ENCODE results near the gene BAIAP2L1. TPM values are rescaled to one million over a fixed set of nuclear protein-coding genes. Genes with fewer than 3 reads are reported as not detected.

Gene BAIAP2L1
- total RNA-seq, 1 experiment from 2014 or later, result 2.9 TPM

DNA sequence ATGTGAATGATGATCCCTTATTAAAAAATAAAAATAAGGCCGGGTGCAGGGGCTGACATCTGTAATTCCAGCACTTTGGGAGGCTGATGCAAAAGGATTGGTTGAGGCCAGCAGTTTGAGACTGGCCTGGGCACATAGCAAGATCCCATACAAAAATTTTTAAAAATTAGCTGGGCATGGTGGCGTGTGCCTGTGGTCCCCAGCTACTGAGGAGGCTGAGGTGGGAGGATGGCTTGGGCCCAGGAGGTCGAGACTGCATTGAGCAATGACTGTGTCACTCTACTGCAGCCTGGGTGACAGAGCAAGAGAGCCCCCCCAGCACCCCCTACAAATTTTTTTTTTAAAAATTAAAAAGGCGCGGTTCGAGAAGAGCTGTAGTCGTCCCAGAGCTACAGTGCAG is 120.6 kb downstream of the BAIAP2L1 start:
- no peak for DNase-seq (ENCODE audit: low read depth)

DNA sequence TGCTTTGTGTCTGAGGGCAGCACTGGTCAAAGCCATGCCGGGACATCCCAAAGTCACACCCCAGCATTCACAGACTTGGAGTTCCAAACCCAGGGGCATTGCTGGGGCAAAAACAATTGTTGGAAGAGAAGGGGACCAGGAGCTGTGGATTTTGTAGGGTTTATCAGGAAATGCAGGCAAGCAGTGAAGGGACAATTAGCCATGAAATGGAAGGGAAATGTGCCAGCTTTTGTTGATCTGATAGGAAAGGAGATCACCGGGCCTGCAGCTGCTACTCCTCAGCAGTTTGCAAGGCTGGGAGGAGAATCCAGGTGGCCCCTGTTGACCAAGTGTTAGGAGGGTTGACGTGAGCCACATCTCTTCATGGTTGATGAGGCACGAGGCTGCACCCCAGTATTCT is 122.0 kb downstream of the BAIAP2L1 start:
- DNase-seq (ENCODE audit: low read depth), result no peak

DNA sequence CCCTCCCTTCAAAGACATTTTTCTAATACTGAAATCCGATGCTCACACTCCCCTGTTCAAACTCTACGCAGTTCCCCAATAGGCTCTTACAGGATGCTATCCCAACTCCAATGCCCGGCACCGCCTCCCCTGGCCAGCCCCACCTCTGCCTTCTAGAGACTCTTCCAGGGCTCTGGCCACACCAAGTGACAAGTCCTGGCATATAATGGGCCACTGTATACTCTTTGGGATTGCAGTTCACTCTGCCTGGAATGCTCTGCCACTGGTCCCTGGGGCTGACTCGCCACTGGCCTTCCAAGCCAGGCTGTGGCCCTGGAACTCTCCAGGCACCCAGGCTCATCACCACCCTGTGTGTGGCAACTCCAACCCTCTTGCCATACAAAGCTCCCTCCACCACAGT is 122.5 kb downstream of the BAIAP2L1 start:
- no peak for DNase-seq (ENCODE audit: low read depth)

DNA sequence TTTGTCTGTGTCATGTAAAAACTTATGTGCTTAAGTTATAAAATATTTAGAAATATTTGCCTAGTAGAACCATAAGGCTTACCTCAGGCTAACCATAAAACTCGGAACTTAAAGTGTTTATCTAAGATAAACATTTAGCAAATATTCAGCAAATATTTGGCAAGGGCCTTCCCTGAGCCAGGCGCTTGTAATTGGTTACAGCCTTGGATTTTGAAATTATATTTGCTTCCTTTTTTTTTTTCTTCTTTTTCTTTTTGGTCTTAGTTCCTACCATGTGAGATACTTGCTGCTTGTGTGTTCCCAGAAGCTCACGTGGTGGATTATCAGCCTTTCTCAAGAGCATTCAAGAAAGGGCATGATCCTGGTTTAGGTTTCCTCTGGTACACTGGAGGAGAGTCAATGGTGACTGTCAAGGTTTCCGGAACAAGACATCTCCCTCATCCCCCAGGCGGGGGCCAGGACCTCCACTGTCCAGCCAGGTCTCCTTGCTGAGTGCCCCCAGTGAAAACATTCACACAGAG is 124.6 kb downstream of the BAIAP2L1 start:
- no peak for DNase-seq (ENCODE audit: low read depth)

DNA sequence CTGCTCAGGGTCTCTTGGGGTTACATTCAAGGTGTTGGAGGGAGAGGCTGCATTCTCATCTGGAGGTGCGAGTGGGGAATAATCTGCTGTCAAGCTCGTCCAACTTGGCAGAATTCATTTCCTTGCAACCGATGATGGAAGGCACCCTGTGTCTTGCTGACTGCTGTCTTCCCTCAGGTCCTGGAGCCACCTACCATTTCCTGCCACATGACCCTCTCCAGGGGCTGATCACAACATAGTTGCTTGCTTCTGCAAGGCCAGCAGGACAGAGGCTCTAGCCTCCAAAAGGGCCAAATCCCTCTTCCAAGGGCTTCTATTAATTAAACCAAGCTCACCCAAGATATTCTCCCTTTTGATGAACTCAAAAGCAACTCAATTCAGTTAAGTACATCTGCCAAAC is 133.6 kb downstream of the BAIAP2L1 start:
- no peak for DNase-seq (ENCODE audit: low read depth)

DNA sequence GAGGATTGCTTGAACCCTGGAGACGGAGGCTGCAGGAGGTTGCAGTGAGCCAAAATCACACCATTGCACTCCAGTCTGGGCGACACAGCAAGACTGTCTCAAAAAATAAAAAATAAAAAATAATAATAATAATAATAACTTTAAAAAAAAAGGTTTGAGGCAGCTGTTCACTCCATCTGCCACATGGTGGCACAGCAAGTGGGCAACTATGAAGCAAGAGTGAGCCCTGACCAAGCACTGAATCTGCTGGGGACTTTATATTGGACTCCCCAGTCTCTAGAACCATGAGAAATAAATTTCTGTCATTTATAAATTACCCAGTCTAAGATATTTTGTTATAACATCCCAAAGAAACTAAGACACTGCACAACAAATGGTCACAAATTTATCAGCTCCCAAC is 134.1 kb downstream of the BAIAP2L1 start:
- peak; percentile 59 for DNase-seq (ENCODE audit: low read depth)

DNA sequence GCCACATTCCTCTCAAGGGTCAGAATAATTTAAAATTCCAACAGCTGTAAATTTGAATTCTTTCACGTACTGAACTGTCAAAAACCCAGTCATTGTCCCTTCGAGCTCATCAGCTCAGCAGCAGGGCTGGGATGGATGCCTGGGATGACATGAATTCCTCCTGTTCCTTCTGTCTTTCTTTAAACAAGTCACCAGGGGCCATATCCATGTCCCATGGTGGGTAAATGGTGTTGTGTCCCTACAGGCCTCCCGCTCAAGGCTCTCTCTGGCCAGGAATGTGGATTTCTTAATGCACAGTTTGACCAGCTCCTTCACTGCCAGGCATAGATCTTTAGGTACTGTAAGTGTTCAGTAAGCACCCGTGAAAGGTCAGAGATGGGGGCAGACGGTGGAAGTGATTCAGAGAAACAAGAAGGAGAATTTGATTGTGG is 135.0 kb downstream of the BAIAP2L1 start:
- DNase-seq (ENCODE audit: low read depth), result peak; percentile 83

DNA sequence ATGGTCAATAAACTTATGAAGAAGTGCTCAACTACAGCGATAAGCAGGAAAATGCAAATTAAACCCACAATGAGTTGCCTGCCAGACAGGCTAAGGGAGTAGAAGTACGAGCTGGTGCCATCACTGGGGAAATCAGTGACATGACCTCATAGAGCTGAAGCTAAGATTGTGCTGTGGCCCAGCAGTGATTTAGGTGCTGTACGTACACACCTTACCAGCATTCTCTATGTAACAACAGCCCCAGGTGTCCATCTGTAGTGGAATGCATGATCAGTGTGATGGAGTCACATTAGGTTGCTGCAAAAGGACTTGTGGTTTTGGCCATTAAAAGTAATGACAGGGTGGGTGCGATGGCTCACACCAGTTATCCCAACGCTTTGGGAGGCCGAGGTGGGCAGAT is 143.2 kb downstream of the BAIAP2L1 start:
- DNase-seq (ENCODE audit: low read depth), result no peak

DNA sequence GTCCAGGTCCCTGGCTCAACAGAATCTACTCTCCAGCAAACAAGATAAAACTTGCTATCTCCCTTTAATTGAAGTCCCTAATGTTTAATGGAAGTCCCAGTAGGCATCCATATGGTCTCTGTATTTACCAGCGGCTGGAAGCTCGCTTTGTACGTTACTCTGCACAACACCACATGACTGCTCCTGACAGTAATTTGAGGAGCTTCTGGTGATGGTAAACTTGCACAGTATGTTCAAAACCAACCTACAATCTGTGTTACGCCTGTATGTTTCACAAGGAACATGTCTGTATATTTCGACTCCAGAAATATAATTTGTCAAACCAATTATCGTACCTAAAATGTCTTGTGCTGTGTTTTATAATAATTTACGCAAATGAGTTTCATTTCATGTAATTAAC is 144.5 kb downstream of the BAIAP2L1 start:
- DNase-seq (ENCODE audit: low read depth), result no peak

DNA sequence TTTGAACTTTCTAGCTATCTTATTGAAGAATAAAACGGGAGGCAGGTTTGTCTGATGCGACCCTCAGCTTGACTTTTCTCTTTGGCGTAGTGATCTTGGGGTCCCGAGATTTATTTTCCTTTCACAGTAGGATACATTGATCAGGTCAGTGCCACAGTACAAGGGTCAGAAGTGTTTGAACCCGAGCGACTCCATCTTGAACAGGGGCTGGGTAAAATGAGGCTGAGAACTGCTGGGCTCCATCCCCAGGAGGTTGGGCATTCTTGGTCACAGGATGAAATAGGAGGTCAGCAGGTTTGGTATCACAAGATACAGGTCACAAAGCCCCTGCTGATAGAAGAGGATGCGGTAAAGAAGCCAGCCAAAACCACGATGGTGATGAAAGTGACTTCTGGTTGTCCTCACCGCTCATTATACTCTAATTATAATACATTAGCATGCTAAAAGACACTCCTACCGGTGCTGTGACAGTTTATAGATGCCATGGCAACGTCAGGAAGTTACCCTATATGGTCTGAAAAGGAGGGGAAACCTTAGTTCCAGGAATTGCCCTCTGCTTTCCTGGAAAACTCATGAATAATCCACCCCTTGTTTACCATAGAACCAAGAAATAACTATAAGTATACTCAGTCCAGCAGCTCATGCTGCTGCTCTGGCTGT is 145.8 kb downstream of the BAIAP2L1 start:
- DNase-seq (ENCODE audit: low read depth), result no peak

DNA sequence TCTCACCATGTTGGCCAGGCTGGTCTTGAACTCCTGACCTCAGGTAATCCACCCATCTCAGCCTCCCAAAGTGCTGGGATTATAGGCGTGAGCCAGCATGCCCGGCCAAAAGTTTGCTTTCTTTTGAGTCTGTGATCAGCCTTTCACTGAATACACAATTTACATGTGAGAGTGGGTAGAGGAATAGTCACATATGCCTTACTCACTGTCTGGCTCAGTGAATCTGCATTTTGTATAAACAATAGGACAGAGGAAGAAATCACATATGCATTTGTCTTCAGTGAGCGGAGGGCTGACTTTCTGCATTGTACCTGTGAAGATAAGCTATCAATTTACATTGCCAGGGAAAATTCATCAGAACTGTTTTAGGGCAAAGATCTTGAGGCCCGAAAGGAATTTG is 146.4 kb downstream of the BAIAP2L1 start:
- DNase-seq (ENCODE audit: low read depth), result no peak

DNA sequence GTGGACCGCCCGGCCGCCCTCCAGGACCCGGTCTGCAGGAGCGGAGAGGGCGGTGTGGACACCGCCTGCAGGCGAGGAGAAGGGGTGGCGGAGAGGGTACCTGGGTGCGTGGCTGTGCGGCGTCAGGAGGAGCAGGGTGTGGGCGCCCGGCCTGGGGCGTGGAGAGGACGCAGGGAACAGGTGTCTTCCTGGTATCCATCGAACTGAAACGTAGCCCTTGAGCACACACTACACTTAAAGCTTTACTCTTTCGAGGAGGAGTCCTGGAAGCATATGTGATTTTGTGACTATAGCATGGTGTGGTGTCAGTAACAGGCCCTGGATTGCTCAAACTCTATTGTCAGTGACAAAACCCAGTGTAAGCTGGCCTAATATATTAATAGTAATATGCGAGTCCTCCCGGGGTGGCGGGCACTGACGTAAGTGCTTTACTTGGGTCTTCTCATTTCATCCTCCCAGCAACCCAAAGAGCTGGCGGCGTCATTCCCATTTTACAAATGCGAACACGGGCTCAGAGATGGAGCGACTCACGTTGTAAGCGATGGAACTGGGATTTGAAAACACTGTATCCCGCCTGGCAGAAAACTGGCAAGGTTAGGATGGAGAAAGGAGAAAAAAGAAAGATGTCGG is 148.3 kb downstream of the BAIAP2L1 start:
- DNase-seq (ENCODE audit: low read depth), result peak; percentile 9

DNA sequence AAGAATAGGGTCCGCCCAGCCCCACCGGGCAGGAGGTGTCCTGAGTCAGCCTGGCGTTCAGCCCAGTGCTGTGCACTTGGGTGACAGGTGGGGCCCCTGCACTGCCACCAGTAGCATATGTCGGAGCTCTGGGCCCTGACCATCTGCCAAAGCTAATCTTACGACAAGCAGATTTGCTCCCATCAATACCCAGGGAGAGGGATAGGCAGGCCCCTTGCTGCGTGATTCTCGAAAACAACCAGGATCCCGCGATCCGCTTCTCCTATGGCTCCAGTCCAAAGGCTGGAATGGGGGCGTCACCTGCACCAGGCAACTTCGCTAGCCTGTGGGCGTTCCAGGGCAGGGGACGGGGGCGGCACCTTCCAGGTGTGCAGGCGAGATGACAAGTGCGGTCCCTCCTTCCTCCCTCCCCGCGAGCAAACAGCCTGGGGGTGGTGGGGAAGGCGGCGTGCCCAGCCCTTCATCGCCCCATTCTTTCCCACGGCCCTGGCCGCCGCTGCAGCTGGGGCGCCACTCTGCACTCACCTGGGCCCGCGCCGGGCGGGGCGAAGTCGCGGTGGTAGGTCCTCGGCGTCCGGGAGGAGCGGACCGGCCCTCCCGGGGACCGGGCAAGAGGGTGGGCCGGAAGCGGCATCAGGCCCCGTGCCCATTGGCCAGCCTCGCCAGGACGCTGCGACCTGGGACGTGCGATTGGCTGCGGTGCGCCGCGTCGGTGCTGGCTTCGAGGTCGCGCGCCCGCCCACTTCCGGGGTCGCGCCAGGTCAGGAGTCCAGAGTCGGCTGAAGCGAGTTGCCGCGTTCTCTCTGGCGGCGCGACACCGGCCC is 149.1 kb downstream of the BAIAP2L1 start, which contains the start of gene TECPR1:
TECPR1 (minus strand) TSS at position 632 of the 824 bp plus-strand sequence. CDS start 6,086 bp downstream, outside the sequence.
- peak; percentile 88 for DNase-seq (ENCODE audit: low read depth)

DNA sequence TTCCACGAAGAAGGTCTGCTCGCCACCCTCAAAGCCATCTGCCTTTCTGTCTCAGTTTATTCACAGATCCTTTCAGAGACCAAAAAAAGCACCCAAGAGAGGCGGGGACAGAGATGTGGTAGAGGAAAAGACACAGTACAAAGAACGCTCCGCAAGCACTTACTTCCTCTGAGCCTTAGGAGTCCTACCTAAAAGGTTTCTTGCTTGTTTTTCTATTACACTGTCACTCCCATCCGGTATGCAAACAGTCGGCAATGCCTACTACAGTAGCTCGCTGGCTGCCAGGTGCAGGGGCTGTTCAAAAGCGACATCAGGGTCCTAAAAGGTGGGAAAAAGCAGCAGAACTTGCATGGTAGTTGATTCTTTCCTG is 149.7 kb downstream of the BAIAP2L1 start:
- no peak for DNase-seq (ENCODE audit: low read depth)

DNA sequence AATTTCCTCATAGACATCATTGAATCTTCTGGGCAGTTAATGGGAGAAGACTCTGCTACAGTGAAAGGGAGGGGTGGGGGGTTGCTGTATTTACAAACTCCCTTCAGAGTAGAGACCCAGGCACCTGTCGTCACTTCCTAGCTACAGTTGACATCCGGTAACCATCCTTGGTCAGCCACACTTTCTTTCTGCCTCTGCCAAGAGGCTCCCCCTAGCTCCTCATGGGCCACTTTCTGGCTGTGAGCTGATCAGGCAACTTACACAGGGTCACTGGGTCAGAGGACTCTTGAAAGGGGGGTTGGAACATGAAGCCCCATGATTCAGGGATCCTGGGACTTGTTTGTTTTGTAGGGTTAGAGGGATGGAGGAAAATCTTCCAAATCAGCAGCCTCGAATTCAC is 150.1 kb downstream of the BAIAP2L1 start:
- no peak for DNase-seq (ENCODE audit: low read depth)

DNA sequence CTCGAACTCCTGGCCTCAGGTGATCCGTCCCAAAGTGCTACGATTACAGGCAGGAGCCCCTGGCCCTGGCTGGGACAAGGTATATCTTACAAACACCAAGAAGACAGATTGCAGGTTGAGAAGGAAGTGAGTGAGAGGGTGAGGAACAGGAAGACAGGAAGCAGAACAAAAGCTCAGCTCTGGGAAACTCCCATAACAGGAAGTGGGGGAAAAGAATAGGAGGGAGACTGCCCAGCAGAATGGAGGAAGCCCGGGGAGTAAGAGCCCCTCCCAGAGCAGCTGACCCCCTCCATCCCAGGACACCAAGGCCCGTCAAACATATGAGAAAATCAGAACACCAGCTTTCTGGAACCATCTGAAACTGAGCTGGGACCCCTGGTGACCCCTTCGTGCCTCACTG is 151.8 kb downstream of the BAIAP2L1 start:
- DNase-seq (ENCODE audit: low read depth), result no peak

DNA sequence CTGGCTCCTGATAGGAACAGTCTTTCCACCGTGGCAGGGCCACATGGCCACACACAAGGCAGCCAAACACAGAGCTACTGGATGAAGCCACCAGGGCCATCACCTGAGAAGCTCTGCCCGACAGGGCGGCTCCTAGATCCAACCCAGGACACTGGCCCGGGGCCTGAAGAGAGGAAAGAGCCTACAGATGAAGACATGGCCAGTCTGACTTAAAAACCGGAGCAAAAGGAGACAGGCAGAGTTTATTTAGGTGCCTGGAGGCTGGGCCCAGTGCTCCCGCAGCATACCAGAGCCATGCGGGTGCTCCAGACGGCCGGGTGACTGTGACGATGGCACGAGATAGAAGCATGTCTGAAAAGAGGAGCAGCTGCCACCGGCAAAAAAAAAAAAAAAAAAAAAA is 152.7 kb downstream of the BAIAP2L1 start:
- no peak for DNase-seq (ENCODE audit: low read depth)

DNA sequence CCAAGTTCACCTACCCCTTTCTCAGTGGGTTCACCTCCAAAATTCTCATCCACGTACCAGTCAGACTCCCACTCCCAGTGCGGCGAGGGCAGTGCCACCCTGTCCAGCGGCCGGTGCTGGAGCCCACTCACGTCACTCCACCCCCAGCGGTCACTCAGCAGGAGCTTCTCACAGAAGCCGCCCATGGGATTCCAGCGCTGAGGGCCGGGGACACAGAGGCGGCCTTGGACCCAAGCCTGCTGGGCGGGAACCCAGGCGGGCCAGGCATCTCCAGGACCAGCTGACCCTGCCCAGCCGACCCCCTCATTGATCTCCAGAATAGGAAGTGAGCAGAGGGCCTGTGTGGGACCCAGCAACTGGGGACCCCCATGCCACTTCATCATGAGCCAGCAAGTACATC is 156.0 kb downstream of the BAIAP2L1 start:
- DNase-seq (ENCODE audit: low read depth), result no peak

DNA sequence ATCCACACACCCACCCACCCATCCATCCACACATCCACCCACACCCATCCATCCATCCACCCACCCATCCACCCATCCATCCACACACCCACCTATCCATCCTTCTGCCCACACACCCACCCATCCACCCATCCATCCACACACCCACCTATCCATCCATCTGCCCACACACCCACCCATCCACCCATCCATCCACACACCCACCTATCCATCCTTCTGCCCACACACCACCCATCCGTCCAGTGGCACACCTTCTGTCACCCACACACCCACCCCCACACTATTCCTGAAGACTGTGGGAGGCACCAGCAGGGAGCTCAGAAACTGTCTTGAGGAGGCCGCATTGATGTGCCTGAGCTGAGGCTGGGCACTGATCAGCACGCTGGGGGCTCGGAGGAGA is 158.0 kb downstream of the BAIAP2L1 start:
- no peak for DNase-seq (ENCODE audit: low read depth)

DNA sequence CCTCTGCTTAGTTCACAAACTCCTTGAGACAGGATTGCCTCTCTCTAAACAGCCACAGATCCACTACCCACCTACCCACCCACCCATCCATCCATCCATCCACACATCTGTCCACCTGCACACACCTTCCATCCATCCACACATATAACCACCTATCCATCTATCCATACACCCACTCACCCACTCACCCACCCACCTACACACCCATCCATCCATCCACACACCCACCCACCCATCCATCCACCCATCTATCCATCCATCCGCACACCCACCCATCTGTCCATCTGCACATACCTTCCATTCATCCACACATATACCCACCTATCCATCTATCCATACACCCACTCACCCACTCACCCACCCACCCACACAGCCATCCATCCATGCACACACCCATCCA is 158.5 kb downstream of the BAIAP2L1 start:
- no peak for DNase-seq (ENCODE audit: low read depth)

DNA sequence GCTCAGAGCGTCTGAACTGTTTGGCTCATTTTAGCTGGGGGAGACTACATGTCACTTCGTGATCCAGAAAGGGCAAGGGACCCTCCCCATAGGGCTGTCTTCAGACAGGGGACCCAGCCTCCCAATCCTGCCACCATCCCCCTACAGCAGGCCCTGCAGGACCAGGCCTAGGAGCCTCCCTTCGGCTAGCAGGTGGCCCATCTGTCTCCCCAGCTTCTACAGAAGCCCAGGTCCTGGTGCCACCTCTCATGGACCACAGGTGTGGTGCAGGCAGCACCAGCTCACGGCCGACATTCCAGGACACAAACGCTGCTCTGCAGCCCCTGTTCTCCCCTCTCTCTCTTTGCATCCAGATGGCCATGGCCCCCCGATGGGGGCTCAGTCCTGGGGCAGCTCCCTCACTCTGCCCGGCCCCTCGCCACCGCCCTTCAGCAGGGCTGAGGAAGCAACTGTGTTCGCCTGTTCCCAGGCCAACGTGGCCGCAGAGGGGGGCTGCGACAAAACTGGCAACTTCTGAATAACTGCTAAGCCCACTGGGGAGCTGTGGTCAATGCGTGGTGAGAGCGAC is 159.1 kb downstream of the BAIAP2L1 start:
- DNase-seq (ENCODE audit: low read depth), result no peak
